GM12878 (cell line): Measurements from ENCODE around the gene C1orf115. TPM values are rescaled to one million over a fixed set of nuclear protein-coding genes. Genes with fewer than 3 reads are reported as not detected.

Source experiments
- ATAC-seq: fragments of 200-7000 bp; cut with Tn5 transposase; 3 replicates; pipeline ENCODE4 v1.9.1; 2020; ENCODE audit warnings: mild to moderate bottlenecking, moderate library complexity
- BruUV-seq: library from RNA; stranded (reverse); fragments of 400-500 nt; replicated peaks from 2 replicates; lab custom pipeline; 2021; lab: Mats Ljungman, UMichigan
- CTCF ChIA-PET: fragments of 300-600 bp; sonication (Branson Sonifier 250); formaldehyde crosslinking; extraction: SDS; loops from one replicate; lab custom pipeline; 2021; ENCODE audit warnings: inconsistent platforms; lab: Yijun Ruan, JAX
- POLR2A ChIA-PET: fragments of 350-600 bp; formaldehyde crosslinking; extraction: SDS; loops from one replicate; lab custom pipeline; 2021; ENCODE audit warnings: inconsistent platforms; lab: Charles Lee
- RAD21 ChIA-PET: fragments of 300-600 bp; sonication (Branson Sonifier 250); formaldehyde crosslinking; loops from one replicate; lab custom pipeline; 2023; ENCODE audit warnings: antibody characterized with exemption; ENCODE audit not compliant: unreplicated experiment; lab: Charles Lee
- SMC1A ChIA-PET: fragments of 300-600 bp; sonication (Branson Sonifier 250); formaldehyde crosslinking; loops from one replicate; lab custom pipeline; 2023; ENCODE audit not compliant: unreplicated experiment, uncharacterized antibody; lab: Charles Lee
- DNase-seq: peaks from one replicate; pipeline ENCODE4 v3.0.0-alpha.2; 2011; ENCODE audit warnings: low read depth, low spot score
- FAIRE-seq: peaks from 3 replicates; lab custom pipeline; 2011; peaks lifted over from hg19 to GRCh38; lab: Jason Lieb, UNC
- H2AFZ ChIP-seq: 2 replicates; pipeline ENCODE4 v1.6.0; 2011; ENCODE audit warnings: low read depth, low read length, control low read depth; ENCODE audit not compliant: control insufficient read depth
- H3K27ac ChIP-seq: 2 replicates; pipeline ENCODE4 v1.5.1; 2011; ENCODE audit warnings: control low read depth; ENCODE audit not compliant: control insufficient read depth, insufficient read depth
- H3K27me3 ChIP-seq, 2 experiments: replicated peaks in 1 of 2; 2 replicates each; pipeline versions ENCODE4 v1.6.0 to v1.6.1; 2011; ENCODE audit warnings: low read length in 1 of 2; ENCODE audit not compliant: control insufficient read depth in 2 of 2, insufficient read depth in 2 of 2
- H3K36me3 ChIP-seq, 2 experiments: 2 replicates each; pipeline ENCODE4 v1.5.1; 2011; ENCODE audit warnings: low read length in 1 of 2; ENCODE audit not compliant: control insufficient read depth in 2 of 2, insufficient read depth in 2 of 2
- H3K4me1 ChIP-seq: 2 replicates; pipeline ENCODE4 v1.6.1; 2011; ENCODE audit warnings: mild to moderate bottlenecking, low read length, moderate library complexity, mixed read lengths; ENCODE audit not compliant: control insufficient read depth, insufficient read depth
- H3K4me2 ChIP-seq: 2 replicates; pipeline ENCODE4 v1.6.0; 2011; ENCODE audit warnings: control low read depth; ENCODE audit not compliant: control insufficient read depth, insufficient read depth
- H3K4me3 ChIP-seq: fragments of 200-600 bp; sonication (generic); 2 replicates; pipeline ENCODE4 v1.5.1; 2016
- H3K79me2 ChIP-seq: 2 replicates; pipeline ENCODE4 v1.6.0; 2011; ENCODE audit warnings: low read length; ENCODE audit not compliant: control insufficient read depth, insufficient read depth
- H3K9ac ChIP-seq: 2 replicates; pipeline ENCODE4 v1.8.0; 2011; ENCODE audit warnings: low read length, control low read depth, mixed read lengths; ENCODE audit not compliant: control insufficient read depth, insufficient read depth
- H3K9me3 ChIP-seq: replicated peaks from 3 replicates; pipeline ENCODE4 v1.5.1; 2011; ENCODE audit warnings: mild to moderate bottlenecking, low read length; ENCODE audit not compliant: control insufficient read depth, insufficient read depth
- H4K20me1 ChIP-seq: 2 replicates; pipeline ENCODE4 v1.6.0; 2011; ENCODE audit not compliant: control insufficient read depth, insufficient read depth
- BACH1 ChIP-seq: fragments of 450-650 bp; IDR thresholded peaks from 2 replicates; pipeline ENCODE4 v1.6.1; 2017; ENCODE audit warnings: mild to moderate bottlenecking, borderline replicate concordance
- ELK1 ChIP-seq: IDR thresholded peaks from 2 replicates; pipeline ENCODE4 v1.6.1; 2012; ENCODE audit warnings: low read depth, low read length, improper control_type of control experiment
- IRF4 ChIP-seq: IDR thresholded peaks from 2 replicates; pipeline ENCODE4 v1.6.1; 2011; ENCODE audit warnings: low read depth, low read length
- MAX ChIP-seq: IDR thresholded peaks from 2 replicates; pipeline ENCODE4 v1.6.1; 2012; ENCODE audit warnings: low read depth, low read length, improper control_type of control experiment
- ZNF687 ChIP-seq: fragments of 450-650 bp; IDR thresholded peaks from 2 replicates; pipeline ENCODE4 v1.6.1; 2017; ENCODE audit warnings: mild to moderate bottlenecking, moderate library complexity
- ZSCAN29 ChIP-seq: fragments of 450-650 bp; IDR thresholded peaks from 2 replicates; pipeline ENCODE4 v1.6.1; 2017; ENCODE audit warnings: mild to moderate bottlenecking, moderate library complexity
- WGBS: methylation state at CpG from one replicate; pipeline ENCODE4 v1.1.6; 2016; ENCODE audit warnings: low lambda C conversion rate; ENCODE audit not compliant: insufficient replicate concordance, insufficient coverage; ENCODE audit errors: missing lambda C conversion rate; 5-methylcytosine and 5-hydroxymethylcytosine counted together
- in situ Hi-C: fragments of 300-500 bp; cut with MboI; formaldehyde crosslinking; loops from 9 replicates; pipeline ENCODE4 v1.14.3; 2018; ENCODE audit warnings: mixed read lengths
- intact Hi-C: fragments of 100-400 bp; cut with micrococcal nuclease; formaldehyde crosslinking; loops from one replicate; pipeline ENCODE4 v1.14.2; 2022; ENCODE audit not compliant: unreplicated experiment
- polyA plus RNA-seq, 11 experiments: library from polyadenylated mRNA; depleted of rRNA in 4 of 11; unstranded in 6 of 11; stranded (reverse) in 5 of 11; fragments of >200 nt; fragmentation: Nextera tagmentation in 4 of 11; fragmentation: Illumina TruSeq in 1 of 11; extraction: Ambion mirVana in 4 of 11; extraction: Trizol in 1 of 11; gene quantifications; 1 replicate in 1 of 11; 2 replicates in 10 of 11; pipeline versions ENCODE4 v1.2.1 to v1.2.3, GENCODE V29; 2011 to 2016; ENCODE audit warnings: inconsistent platforms in 2 of 11, missing spikeins in 2 of 11, low read depth in 1 of 11
- total RNA-seq, 4 experiments: library from RNA; depleted of rRNA in 3 of 4; stranded (reverse); fragments of >200 nt in 3 of 4; fragmentation: Illumina TruSeq in 1 of 4; extraction: Trizol in 1 of 4; gene quantifications; 2 replicates each; pipeline versions ENCODE4 v1.2.1 to v1.2.3, GENCODE V29; 2013 to 2021
- TF ChIP-seq, protein P1 (sequence below): fragments of 450-650 bp; IDR thresholded peaks from 2 replicates; pipeline ENCODE4 v1.6.1; 2017; ENCODE audit warnings: antibody characterized with exemption, mild to moderate bottlenecking, moderate library complexity

Gene C1orf115
- total and polyA plus RNA-seq, 10 of the 15 experiments (the other 5 are each of a cell fraction or from before 2014, with no cell fraction given), result 0.52 to 5.0 (median 4.1) TPM

- FAIRE-seq (no peak), ATAC-seq (no peak), DNase-seq (no peak)
- no peak overlapping the region for H3K9ac ChIP-seq
- ChIA-PET RAD21 (no interaction called here), POLR2A (no interaction called here), SMC1A (interaction anchor here (1.5 kb wide), 1 partner anchor 56 kb away, joined by 6 read pairs; no protein-coding TSS in a partner anchor), CTCF (no interaction called here)
- 0% methylated on average over 2 of the region's 2 CpGs for WGBS
- H3K36me3 ChIP-seq, result no peaks in the 10 kb centered on the region
- H3K9me3 ChIP-seq, result no peaks in the 10 kb centered on the region
- H3K4me1 ChIP-seq, result no peaks in the 10 kb centered on the region
- no TSS peak for BruUV-seq
- no peaks in the 10 kb centered on the region for H3K27me3 ChIP-seq
- intact Hi-C loops (no loop called here), in situ Hi-C loops (no loop called here)
- TF ChIP-seq ZSCAN29 (no peak), BACH1 (no peak), ELK1 (no peak), ZNF687 (no peak), IRF4 (no peak), MAX (no peak)
- TF ChIP-seq, protein P1, sequence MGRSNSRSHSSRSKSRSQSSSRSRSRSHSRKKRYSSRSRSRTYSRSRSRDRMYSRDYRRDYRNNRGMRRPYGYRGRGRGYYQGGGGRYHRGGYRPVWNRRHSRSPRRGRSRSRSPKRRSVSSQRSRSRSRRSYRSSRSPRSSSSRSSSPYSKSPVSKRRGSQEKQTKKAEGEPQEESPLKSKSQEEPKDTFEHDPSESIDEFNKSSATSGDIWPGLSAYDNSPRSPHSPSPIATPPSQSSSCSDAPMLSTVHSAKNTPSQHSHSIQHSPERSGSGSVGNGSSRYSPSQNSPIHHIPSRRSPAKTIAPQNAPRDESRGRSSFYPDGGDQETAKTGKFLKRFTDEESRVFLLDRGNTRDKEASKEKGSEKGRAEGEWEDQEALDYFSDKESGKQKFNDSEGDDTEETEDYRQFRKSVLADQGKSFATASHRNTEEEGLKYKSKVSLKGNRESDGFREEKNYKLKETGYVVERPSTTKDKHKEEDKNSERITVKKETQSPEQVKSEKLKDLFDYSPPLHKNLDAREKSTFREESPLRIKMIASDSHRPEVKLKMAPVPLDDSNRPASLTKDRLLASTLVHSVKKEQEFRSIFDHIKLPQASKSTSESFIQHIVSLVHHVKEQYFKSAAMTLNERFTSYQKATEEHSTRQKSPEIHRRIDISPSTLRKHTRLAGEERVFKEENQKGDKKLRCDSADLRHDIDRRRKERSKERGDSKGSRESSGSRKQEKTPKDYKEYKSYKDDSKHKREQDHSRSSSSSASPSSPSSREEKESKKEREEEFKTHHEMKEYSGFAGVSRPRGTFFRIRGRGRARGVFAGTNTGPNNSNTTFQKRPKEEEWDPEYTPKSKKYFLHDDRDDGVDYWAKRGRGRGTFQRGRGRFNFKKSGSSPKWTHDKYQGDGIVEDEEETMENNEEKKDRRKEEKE, result no peak
- no peaks in the 10 kb centered on the region for H3K79me2 ChIP-seq
- H4K20me1 ChIP-seq, result no peaks in the 10 kb centered on the region
- H3K4me2 ChIP-seq, result no peak overlapping the region
- no peak overlapping the region for H3K27ac ChIP-seq
- H2AFZ ChIP-seq, result no peak overlapping the region
- no peak overlapping the region for H3K4me3 ChIP-seq
Measured at GRCh38 chr1:220677251-220677650, 12.9 kb upstream of the C1orf115 start.
